Measurements from ENCODE around the gene RAMACL. TPM values are rescaled to one million over a fixed set of nuclear protein-coding genes. Genes with fewer than 3 reads are reported as not detected.
"Not testable (repeated sequence)": the region's sequence is repeated elsewhere in the genome, so short reads cannot be mapped to it uniquely, and the experiment has no call there.

Gene RAMACL
- total RNA-seq (1.1 and 1.6 TPM in 2 replicates), polyA plus RNA-seq (1.1 and 2.9 TPM in 2 replicates)

- H3K79me2 ChIP-seq: peaks cover 29% of the 10 kb centered on the region
- DNase-seq (ENCODE audit: low spot score): no peak
These were observed at the start of gene RAMACL for GRCh38 chr6:166586424-166587156. Gene RAMACL (minus strand): TSS chr6:166586678. CDS start chr6:166586477, 201 bp downstream.

GRCh38 chr6:166635013-166635970 is 48.8 kb upstream of the RAMACL start:
- WGBS (ENCODE audit: low lambda C conversion rate, missing lambda C conversion rate): 92% methylated on average over 20 of the region's 20 CpGs
- peaks cover under 1% of the 10 kb centered on the region for H3K27me3 ChIP-seq
- no peak overlapping the region for H3K27ac ChIP-seq
- no peaks in the 10 kb centered on the region for H3K79me2 ChIP-seq
- H3K4me1 ChIP-seq (ENCODE audit: insufficient read depth): no peaks in the 10 kb centered on the region
- H3K36me3 ChIP-seq (replicated peaks; ENCODE audit: insufficient read depth, low read depth): no peaks in the 10 kb centered on the region
- H3K4me2 ChIP-seq: no peak overlapping the region
- no peak overlapping the region for H2AFZ ChIP-seq
- DNase-seq (ENCODE audit: low spot score): no peak
- H3K9me3 ChIP-seq (ENCODE audit: low read depth): no peaks in the 10 kb centered on the region
- no peaks in the 10 kb centered on the region for H4K20me1 ChIP-seq (ENCODE audit: insufficient read depth, poor library complexity, severe bottlenecking)
- no peaks in the 10 kb centered on the region for H3K9me2 ChIP-seq (replicated peaks; ENCODE audit: insufficient read depth)
- H3K4me3 ChIP-seq: no peak overlapping the region
- TF ChIP-seq CTCF (IDR thresholded peaks at IDR 0.05; ENCODE audit: poor library complexity) (no peak), EZH2phosphoT487 (IDR thresholded peaks at IDR 0.05; ENCODE audit: low read depth, severe bottlenecking, unreplicated experiment) (no peak)

More at GRCh38 chr6:166586424-166587156, at the start of gene RAMACL:
- Histone ChIP-seq H3K27ac (no peak within 1 kb of the TSS), H3K9me2 (replicated peaks; ENCODE audit: insufficient read depth) (no peaks in the 10 kb centered on the region), H3K36me3 (replicated peaks; ENCODE audit: insufficient read depth, low read depth) (no peaks in the 10 kb centered on the region), H4K20me1 (ENCODE audit: insufficient read depth, poor library complexity, severe bottlenecking) (peaks cover 3% of the 10 kb centered on the region), H3K4me2 (no peak within 1 kb of the TSS), H3K4me1 (ENCODE audit: insufficient read depth) (no peaks in the 10 kb centered on the region), H3K9me3 (ENCODE audit: low read depth) (no peaks in the 10 kb centered on the region), H3K27me3 (no peaks in the 10 kb centered on the region), H2AFZ (no peak within 1 kb of the TSS), H3K4me3 (no peak within 1 kb of the TSS)
- 98% methylated on average over 9 of the region's 9 CpGs for WGBS (ENCODE audit: low lambda C conversion rate, missing lambda C conversion rate)
- no peak for TF ChIP-seq EZH2 (IDR thresholded peaks at IDR 0.05; ENCODE audit: borderline replicate concordance)
- TF ChIP-seq EZH2phosphoT487 (IDR thresholded peaks at IDR 0.05; ENCODE audit: low read depth, severe bottlenecking, unreplicated experiment): no peak
- TF ChIP-seq CTCF (IDR thresholded peaks at IDR 0.05; ENCODE audit: poor library complexity): no peak

- H2AFZ ChIP-seq; H3K27ac ChIP-seq; H3K4me3 ChIP-seq; H3K9me3 ChIP-seq (ENCODE audit: low read depth); H3K27me3 ChIP-seq; H3K9me2 ChIP-seq (replicated peaks; ENCODE audit: insufficient read depth); H3K79me2 ChIP-seq; H3K4me2 ChIP-seq; H3K4me1 ChIP-seq (ENCODE audit: insufficient read depth); H4K20me1 ChIP-seq (ENCODE audit: insufficient read depth, poor library complexity, severe bottlenecking); DNase-seq (ENCODE audit: low spot score); H3K36me3 ChIP-seq (replicated peaks; ENCODE audit: insufficient read depth, low read depth): not testable (repeated sequence)
- 89% methylated on average over 4 of the region's 4 CpGs for WGBS (ENCODE audit: low lambda C conversion rate, missing lambda C conversion rate)
These were observed 48.1 kb upstream of the RAMACL start for GRCh38 chr6:166634581-166634980.
